ENCODE measurements around the gene ZNF428. TPM values are rescaled to one million over a fixed set of nuclear protein-coding genes. Genes with fewer than 3 reads are reported as not detected.

Gene ZNF428
- polyA plus RNA-seq, 3 donors: 3.8 to 5.6 (median 3.9) TPM

- Mint-ChIP-seq H3K36me3 (peaks cover 12 to 19% of the 10 kb centered on the region in 2 donors), H3K27me3 (ENCODE audit: low read depth in 3 of 3) (peaks cover 54 to 66% (median 61%) of the 10 kb centered on the region in 3 donors), H3K9me3 (peaks cover 0 to 23% (median 11%) of the 10 kb centered on the region in 7 donors), H3K4me3 (peak overlapping the region; percentile 69 to 88), H3K27ac (peak overlapping the region in 1 of 7 donors; percentile 52), H3K4me1 (peaks cover 17% of the 10 kb centered on the region)
- TF ChIP-seq CTCF (IDR thresholded peaks at IDR 0.05): no peak
- Histone ChIP-seq H4K20me1 (ENCODE audit: insufficient read depth, low read length) (peaks cover 7% of the 10 kb centered on the region), H3K9me3 (replicated peaks in 1 of 2; ENCODE audit: control insufficient read depth in 1 of 2, insufficient read depth in 1 of 2, low read length in 2 of 2) (peaks cover 0 to 14% of the 10 kb centered on the region in 2 donors), H3K4me3 (replicated peaks in 1 of 3; ENCODE audit: low read depth in 2 of 3, low read length in 3 of 3) (no peak overlapping the region), H3K4me2 (replicated peaks; ENCODE audit: extremely low read depth, low read length, poor library complexity, severe bottlenecking) (no peak overlapping the region), H3K9ac (ENCODE audit: insufficient read depth, low read length, poor library complexity, severe bottlenecking) (no peak overlapping the region), H3K79me2 (ENCODE audit: insufficient read depth, low read length) (no peaks in the 10 kb centered on the region), H3K27me3 (ENCODE audit: control insufficient read depth in 2 of 2, insufficient read depth in 2 of 2, low read length in 2 of 2) (peaks cover 36 to 57% of the 10 kb centered on the region in 2 donors), H3K27ac (ENCODE audit: low read depth in 1 of 2, low read length in 2 of 2) (no peak overlapping the region), H3K36me3 (replicated peaks in 1 of 2; ENCODE audit: control insufficient read depth in 1 of 2, insufficient read depth in 2 of 2, low read length in 2 of 2) (no peaks in the 10 kb centered on the region), H2AFZ (ENCODE audit: insufficient read depth, low read depth, low read length, poor library complexity, severe bottlenecking) (no peak overlapping the region), H3K4me1 (ENCODE audit: control insufficient read depth in 1 of 2, insufficient read depth in 2 of 2, low read length in 2 of 2) (peaks cover 6 to 7% of the 10 kb centered on the region in 2 donors)
- intact Hi-C loops (cut with micrococcal nuclease): no loop called here
- 14% methylated on average over 14 of the region's 18 CpGs for WGBS (ENCODE audit: insufficient coverage)
- DNase-seq: no peak
Measured at GRCh38 chr19:43638995-43639518, 19.6 kb upstream of the ZNF428 start.

- H3K4me2 ChIP-seq (replicated peaks; ENCODE audit: extremely low read depth, low read length, poor library complexity, severe bottlenecking): no peak overlapping the region
- 92% methylated on average over 2 of the region's 13 CpGs for WGBS (ENCODE audit: insufficient coverage)
- H3K27me3 Mint-ChIP-seq (ENCODE audit: low read depth in 3 of 3): peaks cover 55 to 69% (median 61%) of the 10 kb centered on the region in 3 donors
Measured at GRCh38 chr19:43638214-43638994, 19.0 kb upstream of the ZNF428 start.

More at GRCh38 chr19:43638214-43638994, 19.0 kb upstream of the ZNF428 start:
- Histone ChIP-seq H4K20me1 (ENCODE audit: insufficient read depth, low read length) (peaks cover 7% of the 10 kb centered on the region), H3K4me3 (replicated peaks in 1 of 3; ENCODE audit: low read depth in 2 of 3, low read length in 3 of 3) (no peak overlapping the region), H2AFZ (ENCODE audit: insufficient read depth, low read depth, low read length, poor library complexity, severe bottlenecking) (no peak overlapping the region), H3K27me3 (ENCODE audit: control insufficient read depth in 2 of 2, insufficient read depth in 2 of 2, low read length in 2 of 2) (peaks cover 36 to 57% of the 10 kb centered on the region in 2 donors), H3K9ac (ENCODE audit: insufficient read depth, low read length, poor library complexity, severe bottlenecking) (no peak overlapping the region), H3K27ac (ENCODE audit: low read depth in 1 of 2, low read length in 2 of 2) (no peak overlapping the region), H3K4me1 (ENCODE audit: control insufficient read depth in 1 of 2, insufficient read depth in 2 of 2, low read length in 2 of 2) (peaks cover 6 to 7% of the 10 kb centered on the region in 2 donors), H3K79me2 (ENCODE audit: insufficient read depth, low read length) (no peaks in the 10 kb centered on the region), H3K36me3 (replicated peaks in 1 of 2; ENCODE audit: control insufficient read depth in 1 of 2, insufficient read depth in 2 of 2, low read length in 2 of 2) (no peaks in the 10 kb centered on the region), H3K9me3 (replicated peaks in 1 of 2; ENCODE audit: control insufficient read depth in 1 of 2, insufficient read depth in 1 of 2, low read length in 2 of 2) (peaks cover 0 to 14% of the 10 kb centered on the region in 2 donors)
- H3K36me3 Mint-ChIP-seq: peaks cover 12 to 19% of the 10 kb centered on the region in 2 donors
- peak overlapping the region in 2 of 7 donors; percentile 52 to 71 for H3K27ac Mint-ChIP-seq
- H3K4me3 Mint-ChIP-seq: peak overlapping the region; percentile 20 to 88
- DNase-seq: no peak
- peaks cover 17% of the 10 kb centered on the region for H3K4me1 Mint-ChIP-seq
- no peak for TF ChIP-seq CTCF (IDR thresholded peaks at IDR 0.05)
- intact Hi-C loops (cut with micrococcal nuclease): no loop called here
- H3K9me3 Mint-ChIP-seq: peaks cover 0 to 23% (median 11%) of the 10 kb centered on the region in 7 donors
